GM18861 (cell line): ENCODE results near the gene SBF2.
A peak's percentile ranks its signal among the peaks of the same experiment; 100 is the strongest.

Source experiments
- ATAC-seq: cut with Tn5 transposase; IDR thresholded peaks from one replicate; pipeline ENCODE4 v1.9.1; 2021; ENCODE audit not compliant: unreplicated experiment

SBF2 gene

DNA sequence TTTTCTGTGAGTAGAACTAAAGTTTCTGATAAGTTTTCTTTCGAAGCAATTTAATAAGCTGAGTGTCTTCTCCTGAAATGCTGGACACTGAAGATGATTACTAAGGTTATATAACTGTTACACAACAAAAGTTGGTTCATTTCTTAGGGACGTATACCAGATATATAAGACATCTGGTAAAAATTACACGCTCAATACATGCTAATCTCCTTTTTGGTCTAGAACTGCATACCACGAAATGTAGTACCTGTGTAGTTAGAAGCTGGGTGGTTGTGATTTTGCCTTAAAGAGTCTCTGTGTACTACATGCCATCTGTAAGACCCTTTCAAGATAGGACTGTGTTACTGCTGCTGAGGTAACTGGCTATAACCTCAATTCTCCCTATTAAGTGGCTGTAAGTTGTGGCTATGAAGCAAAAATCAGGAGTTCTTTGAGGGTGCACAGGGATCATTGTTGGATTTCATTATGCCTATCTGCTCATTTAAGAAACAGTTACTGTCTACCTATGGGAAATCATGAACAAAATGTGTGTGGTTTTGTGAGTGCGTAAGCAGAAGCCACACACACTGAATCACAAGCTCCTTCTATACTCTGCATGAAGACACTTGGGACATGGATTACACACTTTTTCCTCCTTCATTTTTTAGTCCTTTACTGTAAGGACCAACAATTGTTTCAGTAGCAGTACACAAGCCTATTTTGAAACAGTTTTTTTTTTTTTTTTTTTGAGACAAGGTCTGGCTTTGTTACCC, 434.3 kb downstream of the SBF2 start:
- ATAC-seq, result no peak

- no peak for ATAC-seq
Measured at GRCh38 chr11:9858822-9859221, 435.2 kb downstream of the SBF2 start.

DNA sequence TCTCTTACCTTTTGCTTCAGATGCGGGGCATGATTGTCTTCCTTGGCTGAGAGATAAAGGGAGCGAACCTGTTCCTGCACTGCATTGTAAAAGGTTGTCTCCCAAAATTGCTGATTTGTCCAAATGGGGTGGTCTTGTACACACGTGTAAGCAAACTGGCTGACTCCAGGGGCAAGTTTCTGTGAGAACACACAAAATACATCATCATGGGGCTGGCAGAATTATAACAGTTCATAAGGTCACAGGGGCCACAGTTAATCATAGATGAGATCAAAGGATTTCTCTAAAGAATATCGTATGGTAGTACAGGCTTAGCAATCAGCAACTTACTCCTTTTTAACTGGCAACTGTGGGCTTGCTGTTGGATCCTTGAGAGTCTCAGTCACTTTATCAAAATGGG, 435.8 kb downstream of the SBF2 start:
- no peak for ATAC-seq

DNA sequence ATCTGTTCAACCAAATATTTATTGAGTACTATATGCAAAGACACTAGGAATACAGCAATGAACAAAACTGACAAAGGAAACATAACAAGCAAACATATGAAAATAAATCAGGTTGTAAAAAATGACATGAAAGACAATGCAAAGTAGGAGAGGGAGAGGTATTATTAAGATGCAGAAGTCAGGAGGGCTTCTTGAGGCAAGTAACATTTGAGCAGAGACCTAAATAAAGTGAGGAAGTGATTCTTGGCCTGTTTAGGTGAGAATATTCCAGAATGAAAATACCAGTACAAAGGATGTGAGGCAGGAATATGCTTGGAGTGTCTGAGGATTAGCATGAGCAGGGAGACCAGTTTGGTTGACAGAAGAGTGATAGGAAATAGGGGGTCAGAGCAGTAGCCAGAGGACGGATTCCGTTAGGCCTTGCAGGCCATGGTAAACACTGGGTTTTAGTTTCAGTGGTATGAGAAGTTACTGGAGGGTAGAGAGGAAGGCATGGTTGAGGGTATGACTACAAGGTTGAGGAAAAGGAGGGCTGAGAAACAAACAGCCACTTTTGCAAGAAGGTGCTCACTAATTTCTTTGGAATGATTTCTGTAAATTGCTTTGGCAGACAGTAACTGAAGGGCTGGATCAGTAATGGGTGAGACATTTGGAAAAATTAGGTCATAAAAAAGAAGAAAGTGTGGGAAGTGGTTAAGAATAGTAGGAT, 438.3 kb downstream of the SBF2 start:
- peak; percentile 44 for ATAC-seq

DNA sequence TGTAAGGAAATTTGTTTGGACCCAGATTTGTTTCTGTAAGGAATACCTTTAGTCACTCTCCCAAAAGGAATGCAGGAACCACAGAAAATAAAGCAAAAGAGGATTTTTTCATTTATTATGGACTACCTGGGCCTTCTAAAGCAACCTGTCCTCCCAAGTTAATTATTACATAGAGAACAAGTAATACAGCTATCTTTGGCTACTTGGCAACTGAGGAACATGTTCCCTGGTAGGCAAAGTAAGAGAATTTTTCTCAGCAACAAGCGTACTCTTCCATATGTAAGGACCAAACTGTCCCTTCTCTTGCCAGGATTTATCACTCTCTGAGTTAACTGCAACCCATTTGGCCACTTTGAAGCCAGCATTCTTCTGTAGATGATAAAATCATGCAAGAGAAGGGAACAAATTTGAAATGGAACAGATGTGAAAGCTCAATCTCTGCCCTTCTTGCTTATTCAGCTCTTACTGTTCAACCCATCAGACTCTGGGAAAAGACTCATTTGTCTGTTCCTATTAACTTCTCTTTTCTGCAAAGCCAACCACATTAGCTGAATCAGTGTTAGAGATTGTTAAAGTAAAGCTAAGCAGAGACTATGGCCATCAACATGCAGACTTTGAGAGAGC, 440.0 kb downstream of the SBF2 start:
- ATAC-seq, result no peak

DNA sequence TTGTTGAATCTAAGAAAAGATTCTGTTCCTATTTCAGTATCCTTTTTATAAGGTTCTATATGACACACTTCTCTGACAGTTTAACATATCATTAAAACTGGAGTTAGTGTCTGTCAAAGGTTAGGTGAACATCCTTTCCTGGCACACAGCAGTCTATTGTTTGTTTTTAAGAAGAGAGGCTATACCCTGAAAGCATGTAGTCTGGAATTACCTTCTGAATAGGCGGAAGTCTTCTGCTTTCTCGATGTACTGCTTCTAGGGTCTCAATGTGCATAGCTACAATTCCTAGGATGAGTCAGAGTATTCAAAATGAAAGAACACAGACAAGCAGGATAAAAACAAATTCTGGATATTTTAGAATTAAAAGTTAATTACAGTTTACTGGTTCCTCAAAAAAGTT, 441.6 kb downstream of the SBF2 start:
- no peak for ATAC-seq

DNA sequence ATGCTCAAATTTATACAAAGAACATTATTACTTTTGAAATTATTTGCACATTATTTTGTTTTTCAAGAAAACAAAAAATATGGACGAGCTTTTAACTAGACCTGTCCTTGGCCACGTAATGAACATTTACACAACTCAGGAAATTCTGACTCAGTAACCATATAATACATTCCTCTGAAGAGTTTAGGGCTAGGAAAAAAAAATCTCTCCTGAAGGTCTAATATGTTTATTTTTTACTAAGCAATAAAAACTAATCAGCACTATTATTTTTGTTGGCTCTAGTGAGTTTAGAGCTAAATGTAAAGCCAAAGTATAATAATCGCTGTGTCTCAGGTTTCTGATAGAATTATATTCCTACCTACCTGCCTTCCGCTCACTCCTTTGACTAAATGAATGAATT, 442.7 kb downstream of the SBF2 start:
- no peak for ATAC-seq

DNA sequence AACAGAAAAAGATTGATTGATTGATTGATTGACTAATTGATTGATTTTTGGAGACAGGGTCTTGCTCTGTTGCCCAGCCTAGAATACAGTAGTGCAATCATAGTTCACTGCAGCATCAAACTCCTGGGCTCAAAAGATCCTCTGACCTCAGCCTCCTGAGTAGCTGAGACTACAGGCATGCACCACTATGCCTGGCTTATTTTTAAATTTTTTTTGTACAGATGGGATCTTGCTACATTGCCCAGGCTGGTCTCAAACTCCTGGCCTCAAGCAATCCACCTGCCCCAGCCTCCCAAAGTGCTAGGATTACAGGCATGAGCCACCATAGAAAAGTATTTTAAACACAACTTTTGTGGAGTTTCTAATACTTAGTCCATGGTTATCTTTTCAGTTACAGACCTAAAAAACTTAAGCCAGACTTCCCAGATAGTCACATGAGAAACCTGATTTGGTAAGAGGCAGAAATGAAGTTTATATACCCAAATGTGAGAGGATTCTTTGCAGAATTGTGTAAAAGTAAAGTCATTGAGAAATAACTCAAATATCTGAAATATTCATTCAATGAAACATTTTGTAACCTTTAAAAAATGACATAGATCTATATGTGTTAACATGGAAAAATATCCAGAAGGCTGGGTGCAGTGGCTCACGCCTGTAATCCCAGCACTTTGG, 443.7 kb downstream of the SBF2 start:
- no peak for ATAC-seq

GRCh38 chr11:9849389-9849788, 444.6 kb downstream of the SBF2 start:
- no peak for ATAC-seq

DNA sequence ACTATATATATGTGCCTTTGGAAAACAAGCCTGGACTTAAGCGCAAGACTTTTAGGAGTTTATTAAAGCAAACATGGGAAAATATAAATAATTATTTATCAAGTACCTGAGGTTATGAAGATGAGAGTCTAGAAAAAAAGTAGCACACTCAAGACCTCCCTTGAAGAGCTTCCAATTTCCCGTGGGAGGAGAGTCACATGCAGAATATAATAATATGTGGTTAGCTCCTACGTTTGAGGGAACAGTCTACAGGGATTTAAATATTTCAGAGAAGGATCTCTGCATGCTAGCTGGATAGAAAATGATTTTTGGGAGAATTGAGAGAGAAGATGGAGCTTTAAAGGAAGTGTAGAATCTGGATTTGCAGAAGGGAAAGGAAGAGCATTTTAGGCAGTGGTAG, 446.4 kb downstream of the SBF2 start:
- ATAC-seq, result no peak

GRCh38 chr11:9842923-9843322, 451.1 kb downstream of the SBF2 start:
- ATAC-seq, result no peak

- ATAC-seq, result no peak
Measured at GRCh38 chr11:9840460-9841004, 453.5 kb downstream of the SBF2 start.

DNA sequence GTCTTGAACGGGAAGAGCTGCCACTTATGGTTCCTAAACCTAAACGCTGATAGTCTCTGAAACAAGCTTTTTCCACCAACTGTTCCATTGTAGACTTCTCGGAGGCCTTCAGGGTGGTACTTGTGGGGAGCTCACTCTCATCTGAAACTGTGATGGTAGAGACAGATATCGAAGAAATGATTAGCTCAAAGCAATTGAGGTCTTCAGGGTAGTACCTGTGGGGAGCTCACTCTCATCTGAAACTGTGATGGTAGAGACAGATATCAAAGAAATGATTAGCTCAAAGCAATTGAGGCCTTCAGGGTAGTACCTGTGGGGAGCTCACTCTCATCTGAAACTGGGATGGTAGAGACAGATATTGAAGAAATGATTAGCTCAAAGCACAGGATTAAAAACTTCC, 454.5 kb downstream of the SBF2 start:
- ATAC-seq, result peak; percentile 53

DNA sequence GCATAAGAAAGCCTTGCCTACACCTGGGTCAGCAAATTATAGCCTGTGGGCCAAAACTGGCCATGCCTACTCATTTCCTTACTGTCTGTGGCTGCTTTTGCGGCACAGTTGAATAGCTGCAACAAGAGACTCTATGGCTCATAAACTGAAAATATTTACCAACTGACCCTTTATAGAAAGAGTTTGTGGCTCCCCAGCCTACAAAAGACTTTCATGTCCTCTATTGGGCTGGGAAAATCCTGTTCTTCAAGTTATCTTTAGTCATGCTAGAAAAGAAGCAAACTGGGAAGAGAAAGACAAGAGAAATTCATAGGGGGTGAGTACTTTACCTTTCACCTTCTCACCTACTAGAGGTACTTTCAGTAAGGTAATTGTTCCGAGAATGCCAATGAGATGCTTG, 455.1 kb downstream of the SBF2 start:
- ATAC-seq, result peak; percentile 72

GRCh38 chr11:9838229-9838628, 455.8 kb downstream of the SBF2 start:
- no peak for ATAC-seq

DNA sequence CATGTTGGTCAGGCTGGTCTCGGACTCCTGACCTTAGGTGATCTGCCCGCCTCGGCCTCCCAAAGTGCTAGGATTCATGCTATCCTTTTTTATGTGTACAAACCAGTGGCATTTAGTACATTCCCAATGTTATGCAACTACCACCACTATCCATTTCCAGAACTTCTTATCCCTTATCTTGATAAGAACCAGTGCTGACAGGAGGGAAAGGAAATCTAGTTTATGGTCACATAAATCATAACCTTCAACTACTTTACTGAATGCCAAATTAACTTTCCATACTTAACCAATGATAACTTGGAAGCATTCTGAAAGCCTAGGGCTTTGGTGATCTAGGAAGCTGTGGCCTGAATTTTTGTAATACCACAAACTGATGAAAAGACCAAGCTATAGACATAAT, 459.7 kb downstream of the SBF2 start:
- no peak for ATAC-seq

GRCh38 chr11:9831122-9831521, 462.9 kb downstream of the SBF2 start:
- ATAC-seq, result no peak

DNA sequence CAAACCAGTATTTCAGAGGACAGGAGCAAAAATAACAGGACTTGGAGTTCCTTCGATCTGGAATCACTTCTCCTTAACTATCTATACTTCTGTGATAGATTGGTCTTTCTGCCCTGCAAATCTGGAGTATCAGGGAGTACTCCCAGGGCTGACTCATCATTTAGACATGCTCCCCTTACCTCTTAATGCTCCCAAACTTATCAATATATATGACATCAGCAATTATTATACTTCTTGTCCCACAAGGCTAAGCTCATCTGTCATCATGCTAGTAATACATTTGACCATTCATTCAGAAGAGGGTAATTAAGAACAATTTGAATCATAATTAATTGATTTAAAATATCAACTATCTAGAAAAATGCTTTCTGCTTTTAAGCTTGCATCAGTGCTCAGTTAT, 466.3 kb downstream of the SBF2 start:
- ATAC-seq, result no peak

GRCh38 chr11:9826390-9826789, 467.6 kb downstream of the SBF2 start:
- no peak for ATAC-seq

- no peak for ATAC-seq
Measured at GRCh38 chr11:9825895-9826294, 468.1 kb downstream of the SBF2 start.

DNA sequence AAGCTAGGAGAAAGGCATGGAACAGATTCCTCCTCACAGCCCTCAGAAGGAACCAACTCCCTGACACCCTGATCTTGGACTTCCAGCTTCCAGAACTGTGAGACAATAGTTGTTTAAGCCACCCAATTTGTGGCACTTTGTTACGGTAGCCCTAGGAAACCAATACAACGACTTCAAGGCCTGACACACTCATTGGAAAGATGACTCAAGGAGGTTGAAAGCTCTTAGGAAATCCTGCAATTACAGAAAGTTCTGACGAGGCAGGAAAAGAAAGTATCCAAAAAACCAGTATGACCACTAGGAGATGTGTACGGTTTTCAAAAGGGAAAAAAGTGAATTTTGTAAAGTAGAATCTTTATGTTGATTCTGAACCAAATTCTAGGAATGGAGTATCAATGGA, 468.7 kb downstream of the SBF2 start:
- ATAC-seq, result no peak
